ENCODE measurements around the gene IQCH. TPM values are rescaled to one million over a fixed set of nuclear protein-coding genes. Genes with fewer than 3 reads are reported as not detected.

Gene IQCH
- total and polyA plus RNA-seq, 2 of the 4 experiments (the other 2 are of a cell fraction), result 0.60 to 2.5 TPM

DNA sequence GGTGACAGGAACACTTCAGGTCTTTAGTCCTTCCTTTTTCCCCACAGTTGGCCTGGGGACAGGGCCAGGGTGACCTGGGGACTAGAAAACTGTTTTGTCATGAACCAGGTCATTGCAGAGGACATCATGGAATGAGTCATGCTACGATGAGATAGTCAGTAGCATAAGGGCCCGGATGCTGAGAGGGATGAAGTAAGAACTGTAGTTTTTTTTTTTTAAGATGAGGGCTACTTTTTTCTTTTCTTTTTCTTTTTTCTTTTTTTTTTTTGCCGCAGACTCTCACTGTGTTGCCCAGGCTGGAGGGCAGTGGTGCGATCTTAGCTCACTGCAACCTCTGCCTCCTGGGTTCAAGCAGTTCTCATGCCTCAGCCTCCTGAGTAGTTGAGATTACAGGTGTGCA is 295.9 kb downstream of the IQCH start:
- H3K4me1 ChIP-seq (ENCODE audit: control insufficient read depth, insufficient read depth, low read length), result peaks cover 5% of the 10 kb centered on the region
- H2BK20ac ChIP-seq (ENCODE audit: low read depth, low read length), result no peak overlapping the region
- H4K20me1 ChIP-seq (ENCODE audit: insufficient read depth, low read length), result peaks cover 7% of the 10 kb centered on the region; the same call in 1 of the 2 replicates
- no peak overlapping the region for H3K18ac ChIP-seq (ENCODE audit: low read depth, low read length)
- H4K91ac ChIP-seq (ENCODE audit: insufficient read depth, low read depth, low read length), result no peak overlapping the region
- H3K36me3 ChIP-seq (ENCODE audit: control insufficient read depth, insufficient read depth, low read length), result peaks cover 16% of the 10 kb centered on the region
- H3K27me3 ChIP-seq (ENCODE audit: control insufficient read depth, insufficient read depth, low read length), result no peaks in the 10 kb centered on the region
- H3K23ac ChIP-seq (ENCODE audit: low read depth, low read length), result no peak overlapping the region
- H3K4me3 ChIP-seq (ENCODE audit: insufficient read depth, low read depth, low read length), result no peak overlapping the region
- dilution Hi-C loops (cut with HindIII; ENCODE audit: low sequenced_read_pairs, unreplicated experiment), result no loop called here
- H2AFZ ChIP-seq (replicated peaks; ENCODE audit: low read length, poor library complexity), result no peak overlapping the region
- H3K9me1 ChIP-seq (ENCODE audit: insufficient read depth, low read length), result peaks cover 3% of the 10 kb centered on the region; the same call in 1 of the 2 replicates
- no peak for TF ChIP-seq RCOR1 (IDR thresholded peaks at IDR 0.05; ENCODE audit: insufficient replicate concordance, low read length)
- TF ChIP-seq, protein P1, sequence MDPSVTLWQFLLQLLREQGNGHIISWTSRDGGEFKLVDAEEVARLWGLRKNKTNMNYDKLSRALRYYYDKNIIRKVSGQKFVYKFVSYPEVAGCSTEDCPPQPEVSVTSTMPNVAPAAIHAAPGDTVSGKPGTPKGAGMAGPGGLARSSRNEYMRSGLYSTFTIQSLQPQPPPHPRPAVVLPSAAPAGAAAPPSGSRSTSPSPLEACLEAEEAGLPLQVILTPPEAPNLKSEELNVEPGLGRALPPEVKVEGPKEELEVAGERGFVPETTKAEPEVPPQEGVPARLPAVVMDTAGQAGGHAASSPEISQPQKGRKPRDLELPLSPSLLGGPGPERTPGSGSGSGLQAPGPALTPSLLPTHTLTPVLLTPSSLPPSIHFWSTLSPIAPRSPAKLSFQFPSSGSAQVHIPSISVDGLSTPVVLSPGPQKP (IDR thresholded peaks at IDR 0.05; ENCODE audit: borderline replicate concordance, low read depth, low read length), result no peak
- no peak for TF ChIP-seq MXI1 (IDR thresholded peaks at IDR 0.05; ENCODE audit: borderline replicate concordance, low read depth, low read length)
- no peak for TF ChIP-seq POLR2A (IDR thresholded peaks at IDR 0.05; ENCODE audit: low read depth, low read length)
- TF ChIP-seq SMC3 (IDR thresholded peaks at IDR 0.05; ENCODE audit: low read depth, low read length), result no peak
- intact Hi-C loops (cut with micrococcal nuclease), result no loop called here
- no peak overlapping the region for H3K4ac ChIP-seq (ENCODE audit: low read depth, low read length)
- no peaks in the 10 kb centered on the region for H3K9me3 ChIP-seq (ENCODE audit: control insufficient read depth, insufficient read depth, low read length)
- H2AK9ac ChIP-seq (replicated peaks; ENCODE audit: low read depth, low read length, poor library complexity), result no peak overlapping the region
- BruUV-seq (replicated peaks), result no TSS peak
- H3K14ac ChIP-seq (replicated peaks; ENCODE audit: low read depth, low read length), result no peak overlapping the region
- no peak overlapping the region for H2BK15ac ChIP-seq (ENCODE audit: low read depth, low read length)
- H4K8ac ChIP-seq (ENCODE audit: low read depth in 2 of 2, low read length in 2 of 2), result no peak overlapping the region
- H2AK5ac ChIP-seq (ENCODE audit: low read depth, low read length), result no peak overlapping the region; the same call in 1 of the 2 replicates
- no peak overlapping the region for H2BK5ac ChIP-seq (ENCODE audit: low read depth, low read length, poor library complexity, severe bottlenecking)
- ATAC-seq (ENCODE audit: low read depth), result no peak
- POLR2A ChIA-PET (ENCODE audit: unreplicated experiment), result no interaction called here
- H3K56ac ChIP-seq (ENCODE audit: extremely low read depth, insufficient read depth, low read length), result no peak overlapping the region
- no peak overlapping the region for H3K9ac ChIP-seq (ENCODE audit: low read depth, low read length)
- no peak overlapping the region for H3K4me2 ChIP-seq (ENCODE audit: low read depth, low read length)
- in situ Hi-C loops (cut with MboI; ENCODE audit: low sequenced_read_pairs), result no loop called here
- CTCF ChIA-PET, result no interaction called here
- no peak overlapping the region for H3K27ac ChIP-seq (ENCODE audit: insufficient read depth, low read length)
- H2BK120ac ChIP-seq (ENCODE audit: low read depth, low read length), result no peak overlapping the region
- WGBS, 2 experiments (ENCODE audit: extremely low coverage in 2 of 2, insufficient read length in 1 of 2), result no CpG with 5 or more reads among the region's 4 CpGs
- peaks cover 4 to 7% of the 10 kb centered on the region in 2 experiments; a peak in 3 of 4 replicates for H3K79me1 ChIP-seq (ENCODE audit: low read depth in 1 of 2, low read length in 2 of 2)
- no peak overlapping the region for H4K5ac ChIP-seq (ENCODE audit: low read depth, low read length)
- DNase-seq, result peak; percentile 34
